Aorta (tissue), 5 donors: ENCODE results near the gene GNG5. TPM values are rescaled to one million over a fixed set of nuclear protein-coding genes. Genes with fewer than 3 reads are reported as not detected.
"Not testable (repeated sequence)": the region's sequence is repeated elsewhere in the genome, so short reads cannot be mapped to it uniquely, and the experiment has no call there.

Experiments
- ATAC-seq: fragments of 200-7000 bp; cut with Tn5 transposase; one replicate; pipeline ENCODE4 v1.9.1; 2022; ENCODE audit warnings: moderate library complexity; ENCODE audit not compliant: low FRiP score
- DNase-seq, 2 donors: peaks; one replicate each; pipeline ENCODE4 v3.0.0-alpha.2; 2020
- H3K27ac ChIP-seq, 2 donors: one replicate each; pipeline ENCODE4 v1.5.1; 2013; ENCODE audit warnings: low read length in 2 of 2, mild to moderate bottlenecking in 2 of 2, moderate library complexity in 2 of 2, control low read depth in 1 of 2, inconsistent platforms in 1 of 2, low read depth in 1 of 2
- H3K27me3 ChIP-seq, 2 donors: one replicate each; pipeline ENCODE4 v1.6.1; 2013; ENCODE audit warnings: control low read depth in 1 of 2, low read length in 1 of 2, mild to moderate bottlenecking in 1 of 2, moderate library complexity in 1 of 2; ENCODE audit not compliant: insufficient read depth in 2 of 2, control insufficient read depth in 1 of 2
- H3K36me3 ChIP-seq, 2 donors: one replicate each; pipeline ENCODE4 v1.6.1; 2013; ENCODE audit warnings: control low read depth in 1 of 2, low read length in 1 of 2, mild to moderate bottlenecking in 1 of 2; ENCODE audit not compliant: insufficient read depth in 2 of 2, control insufficient read depth in 1 of 2
- H3K4me1 ChIP-seq, 2 donors: one replicate each; pipeline ENCODE4 v1.6.1; 2013; ENCODE audit warnings: low read length in 2 of 2, control low read depth in 1 of 2, mild to moderate bottlenecking in 1 of 2, moderate library complexity in 1 of 2; ENCODE audit not compliant: insufficient read depth in 2 of 2, control insufficient read depth in 1 of 2
- H3K4me3 ChIP-seq, 2 donors: one replicate each; pipeline ENCODE4 v1.5.1; 2013; ENCODE audit warnings: low read length in 2 of 2, control low read depth in 1 of 2, mild to moderate bottlenecking in 1 of 2
- H3K9me3 ChIP-seq: one replicate; pipeline ENCODE4 v1.6.1; 2013; ENCODE audit warnings: mild to moderate bottlenecking, low read length; ENCODE audit not compliant: control insufficient read depth
- WGBS, 2 donors: extraction: QIAGEN DNeasy Blood & Tissue Kit; methylation state at CpG; one replicate each; pipeline ENCODE4 v1.1.7; 2013; 5-methylcytosine and 5-hydroxymethylcytosine counted together
- intact Hi-C, 2 donors: fragments of 100-400 bp; cut with DNase I; formaldehyde crosslinking; loops; one replicate each; pipeline versions ENCODE4 v1.14.2 to v1.15.0; 2022
- polyA plus RNA-seq, 2 donors: library from polyadenylated mRNA; stranded (reverse); fragments of 200-250 nt; gene quantifications; one replicate each; pipeline ENCODE4 v1.2.3, GENCODE V29; 2013
- total RNA-seq, 2 donors: library from RNA; stranded (reverse); fragmentation: NEBNext Ultra II Directional; extraction: Animal tissue kit (Norgen Biotek cat#: 25700); gene quantifications; one replicate each; pipeline ENCODE4 v1.2.1, GENCODE V29; 2021
- donor health status: healthy with polysubstance abuse.
- donor health status: Bipolar disorder and iron deficiency.
- donor health status: DM: no; HTN: no; CAD: no.
- donor health status: DM: no; HTN: no; CAD: no.
- donor health status: DM: yes; HTN: yes; CAD: no.

Gene GNG5
- total and polyA plus RNA-seq, 4 donors, result 56.7 to 156 (median 81.6) TPM

GRCh38 chr1:84478876-84479868 lies 27.2 kb downstream of the GNG5 start, which contains the start of gene RPF1:
TSS of gene RPF1 (plus strand) at chr1:84479266. CDS start at chr1:84479282, 16 bp downstream.
- intact Hi-C loops, result loop anchor here in 1 of 2 donors (2.0 to 10.0 kb wide), 2 partner anchors 26 to 126 kb away; no protein-coding TSS in a partner anchor
- Histone ChIP-seq H3K27me3 (no peaks in the 10 kb centered on the region), H3K36me3 (peaks cover 0 to 2% of the 10 kb centered on the region in 2 donors), H3K4me1 (peaks cover 0 to 2% of the 10 kb centered on the region in 2 donors), H3K27ac (peak within 1 kb of the TSS; percentile 61 to 68), H3K9me3 (no peaks in the 10 kb centered on the region), H3K4me3 (peak within 1 kb of the TSS; percentile 67 to 90)
- DNase-seq, result peak; percentile 74 to 91
- peak; percentile 95 for ATAC-seq
- 4 to 5% methylated on average over 51 of the region's 51 CpGs for WGBS, 2 donors

GRCh38 chr1:84476225-84476624 lies 30.2 kb downstream of the GNG5 start:
- Histone ChIP-seq H3K27ac (no peak overlapping the region), H3K36me3 (peaks cover 0 to under 1% of the 10 kb centered on the region in 2 donors), H3K4me1 (no peaks in the 10 kb centered on the region), H3K27me3 (no peaks in the 10 kb centered on the region), H3K4me3 (no peak overlapping the region), H3K9me3 (no peaks in the 10 kb centered on the region)
- intact Hi-C loops, result loop anchor here in 1 of 2 donors (10.0 kb wide), 1 partner anchor 129 kb away; no protein-coding TSS in a partner anchor
- ATAC-seq (no peak), DNase-seq (no peak)
- 38 to 41% methylated on average over 1 of the region's 1 CpG for WGBS, 2 donors

GRCh38 chr1:84467298-84467697 lies 39.1 kb downstream of the GNG5 start:
- Histone ChIP-seq H3K9me3 (no peaks in the 10 kb centered on the region), H3K4me1 (no peaks in the 10 kb centered on the region), H3K27me3 (no peaks in the 10 kb centered on the region), H3K36me3 (no peaks in the 10 kb centered on the region), H3K27ac (no peak overlapping the region), H3K4me3 (no peak overlapping the region)
- ATAC-seq (no peak), DNase-seq (no peak)
- intact Hi-C loops, result no loop called here

GRCh38 chr1:84462118-84462517 lies 44.3 kb downstream of the GNG5 start:
- Histone ChIP-seq H3K4me3 (no peak overlapping the region), H3K9me3 (no peaks in the 10 kb centered on the region), H3K4me1 (no peaks in the 10 kb centered on the region), H3K27me3 (no peaks in the 10 kb centered on the region), H3K36me3 (no peaks in the 10 kb centered on the region), H3K27ac (no peak overlapping the region)
- no peak for ATAC-seq
- no peak for DNase-seq
- WGBS, 2 donors, result 70 to 81% methylated on average over 1 of the region's 1 CpG
- intact Hi-C loops, result no loop called here

GRCh38 chr1:84452436-84452835 lies 53.9 kb downstream of the GNG5 start:
- DNase-seq (no peak), ATAC-seq (no peak)
- peaks cover 0 to 1% of the 10 kb centered on the region in 2 donors for H3K27me3 ChIP-seq
- no peak overlapping the region for H3K4me3 ChIP-seq
- intact Hi-C loops, result no loop called here
- H3K4me1 ChIP-seq, result no peaks in the 10 kb centered on the region
- 63 to 65% methylated on average over 3 of the region's 3 CpGs for WGBS, 2 donors
- H3K9me3 ChIP-seq, result no peaks in the 10 kb centered on the region
- no peak overlapping the region for H3K27ac ChIP-seq
- no peaks in the 10 kb centered on the region for H3K36me3 ChIP-seq

- Histone ChIP-seq H3K9me3 (no peaks in the 10 kb centered on the region), H3K27me3 (no peaks in the 10 kb centered on the region), H3K4me3 (no peak overlapping the region), H3K27ac (no peak overlapping the region), H3K36me3 (no peaks in the 10 kb centered on the region), H3K4me1 (no peaks in the 10 kb centered on the region)
- ATAC-seq (no peak), DNase-seq (no peak)
- WGBS, 2 donors, result 77 to 78% methylated on average over 2 of the region's 2 CpGs
- intact Hi-C loops, result no loop called here
Measured at GRCh38 chr1:84450910-84451309, 55.5 kb downstream of the GNG5 start.

- DNase-seq, ATAC-seq, H3K36me3 ChIP-seq, H3K4me1 ChIP-seq, H3K27ac ChIP-seq, intact Hi-C loops, H3K4me3 ChIP-seq, H3K9me3 ChIP-seq, H3K27me3 ChIP-seq: not testable (repeated sequence)
- WGBS, 2 donors, result 92 to 95% methylated on average over 3 of the region's 3 CpGs
Measured at GRCh38 chr1:84448704-84449103, 57.7 kb downstream of the GNG5 start.
